OCI-LY1 (cell line): ENCODE data around the gene VTCN1.

Source experiments
- EZH2 ChIP-seq: fragments of 200-600 bp; sonication (generic), shearing (Covaris generic); IDR thresholded peaks from 2 replicates; pipeline ENCODE4 v1.8.0; 2017; ENCODE audit warnings: borderline replicate concordance, mixed run types, mild to moderate bottlenecking, antibody characterized with exemption, low read length, moderate library complexity, mixed read lengths
- TF ChIP-seq, protein P1 (sequence below): fragments of 200-600 bp; sonication (generic), shearing (Covaris generic); IDR thresholded peaks from 2 replicates; pipeline ENCODE4 v1.5.1; 2017; ENCODE audit warnings: mild to moderate bottlenecking, antibody characterized with exemption, low read length, moderate library complexity, mixed read lengths

DNA sequence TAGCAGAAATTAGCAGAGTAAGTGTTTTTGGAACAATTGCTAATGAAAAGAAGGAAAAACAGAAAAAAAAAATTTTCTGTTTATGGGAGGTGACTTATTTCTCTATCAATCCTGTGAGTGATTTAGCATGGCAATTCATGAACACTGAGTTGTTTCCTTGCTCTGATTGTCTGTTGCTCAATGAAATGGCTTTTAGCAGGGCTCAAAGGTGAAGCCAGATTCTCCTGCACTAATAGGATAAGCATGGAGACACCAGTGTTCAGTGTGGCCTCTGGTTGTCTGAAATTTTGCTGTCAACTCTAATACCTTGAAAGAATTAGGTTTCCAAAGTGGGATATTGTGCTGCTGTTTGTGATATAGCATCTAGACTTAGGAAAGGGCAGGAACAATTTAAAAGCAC lies 105.0 kb downstream of the VTCN1 start:
- TF ChIP-seq, protein P1, sequence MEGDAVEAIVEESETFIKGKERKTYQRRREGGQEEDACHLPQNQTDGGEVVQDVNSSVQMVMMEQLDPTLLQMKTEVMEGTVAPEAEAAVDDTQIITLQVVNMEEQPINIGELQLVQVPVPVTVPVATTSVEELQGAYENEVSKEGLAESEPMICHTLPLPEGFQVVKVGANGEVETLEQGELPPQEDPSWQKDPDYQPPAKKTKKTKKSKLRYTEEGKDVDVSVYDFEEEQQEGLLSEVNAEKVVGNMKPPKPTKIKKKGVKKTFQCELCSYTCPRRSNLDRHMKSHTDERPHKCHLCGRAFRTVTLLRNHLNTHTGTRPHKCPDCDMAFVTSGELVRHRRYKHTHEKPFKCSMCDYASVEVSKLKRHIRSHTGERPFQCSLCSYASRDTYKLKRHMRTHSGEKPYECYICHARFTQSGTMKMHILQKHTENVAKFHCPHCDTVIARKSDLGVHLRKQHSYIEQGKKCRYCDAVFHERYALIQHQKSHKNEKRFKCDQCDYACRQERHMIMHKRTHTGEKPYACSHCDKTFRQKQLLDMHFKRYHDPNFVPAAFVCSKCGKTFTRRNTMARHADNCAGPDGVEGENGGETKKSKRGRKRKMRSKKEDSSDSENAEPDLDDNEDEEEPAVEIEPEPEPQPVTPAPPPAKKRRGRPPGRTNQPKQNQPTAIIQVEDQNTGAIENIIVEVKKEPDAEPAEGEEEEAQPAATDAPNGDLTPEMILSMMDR = no peak
- TF ChIP-seq EZH2 = no peak
